ENCODE results near the gene NPC1. TPM values are rescaled to one million over a fixed set of nuclear protein-coding genes. Genes with fewer than 3 reads are reported as not detected.

The NPC1 gene
- polyA plus RNA-seq, 1 donor (not counting 4 experiments of a cell fraction or from before 2014, with no cell fraction given): 49.9 TPM

DNA sequence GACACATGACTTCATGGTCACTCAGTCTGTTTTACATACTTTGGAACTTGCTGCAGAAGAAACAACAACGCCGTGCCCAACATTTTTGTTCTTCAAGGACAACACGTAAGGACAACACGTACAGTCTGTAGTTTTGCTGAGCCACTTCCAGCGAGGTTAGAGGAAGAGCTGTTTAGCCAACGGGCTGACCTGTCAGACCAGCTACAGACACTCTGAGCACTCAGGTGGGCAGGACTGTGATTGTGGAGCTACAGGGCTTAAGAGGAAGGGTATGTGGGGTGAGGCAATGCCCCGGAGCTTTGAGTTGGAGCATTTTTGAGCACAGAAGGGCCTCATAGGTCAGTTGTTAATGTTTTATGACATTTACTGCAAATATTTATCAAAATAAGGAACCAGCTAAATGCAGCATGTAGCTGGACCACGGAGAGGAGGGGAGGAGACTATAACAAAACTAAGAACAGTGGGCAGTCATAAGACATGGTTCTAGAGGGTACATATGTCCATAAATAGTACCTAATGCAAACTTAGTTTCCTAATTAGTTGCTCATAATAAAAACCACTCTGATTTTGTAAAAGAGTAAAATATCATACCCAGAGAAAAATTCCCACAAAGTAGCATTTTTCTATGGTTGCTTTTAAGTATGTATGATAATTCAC lies 26.3 kb upstream of the NPC1 start:
- no peak for FAIRE-seq

DNA sequence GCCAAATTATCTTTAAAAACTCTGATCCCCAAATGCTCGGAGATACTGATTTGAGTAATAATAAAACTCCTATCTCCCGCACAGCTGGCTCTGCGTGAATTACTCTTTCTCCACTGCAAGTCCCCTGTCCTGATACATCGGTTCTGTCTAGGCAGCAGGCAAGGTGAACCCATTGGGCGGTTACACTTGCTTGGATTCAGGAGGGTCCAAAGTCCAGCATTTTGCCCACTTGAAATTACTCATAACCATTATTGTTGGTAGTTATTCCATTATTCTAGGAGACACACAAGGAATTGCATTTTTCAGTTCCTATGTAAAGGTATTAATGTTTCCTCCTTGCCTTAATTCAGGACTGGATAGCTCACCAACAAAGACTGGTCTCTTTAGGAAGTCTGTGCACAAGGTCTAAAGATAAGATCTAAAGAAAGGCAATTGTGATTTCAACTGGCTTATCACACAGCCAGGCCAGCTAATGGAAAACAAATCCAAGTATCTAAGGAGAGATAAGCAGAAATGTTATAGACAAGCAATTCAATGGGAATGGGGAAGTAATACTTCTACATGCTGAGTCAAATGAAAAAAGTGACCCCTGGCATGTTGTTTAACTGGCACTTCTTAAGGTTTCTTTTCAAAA lies 23.2 kb upstream of the NPC1 start:
- no peaks in the 10 kb centered on the region for H3K27me3 ChIP-seq (ENCODE audit: control insufficient read depth, extremely low read depth, insufficient read depth, low read length)
- H3K9ac ChIP-seq (ENCODE audit: control insufficient read depth, extremely low read depth, insufficient read depth, low read length): no peak overlapping the region
- H3K27ac ChIP-seq (ENCODE audit: control insufficient read depth, insufficient read depth, low read length): no peak overlapping the region
- H3K9me3 ChIP-seq (ENCODE audit: control insufficient read depth, low read depth, low read length): no peaks in the 10 kb centered on the region
- no peaks in the 10 kb centered on the region for H3K79me2 ChIP-seq (ENCODE audit: control insufficient read depth, insufficient read depth, low read length)
- no peak overlapping the region for H2AFZ ChIP-seq (ENCODE audit: control insufficient read depth, low read length)
- no peaks in the 10 kb centered on the region for H3K9me1 ChIP-seq (ENCODE audit: control insufficient read depth, extremely low read depth, insufficient read depth, low read length)
- H3K4me3 ChIP-seq (ENCODE audit: control insufficient read depth in 2 of 3, extremely low read depth in 1 of 3, insufficient read depth in 2 of 3, low read depth in 1 of 3, low read length in 3 of 3): no peak overlapping the region
- no peak overlapping the region for H3K4me2 ChIP-seq (ENCODE audit: control insufficient read depth, extremely low read depth, insufficient read depth, low read depth, low read length)
- TF ChIP-seq, protein P1, sequence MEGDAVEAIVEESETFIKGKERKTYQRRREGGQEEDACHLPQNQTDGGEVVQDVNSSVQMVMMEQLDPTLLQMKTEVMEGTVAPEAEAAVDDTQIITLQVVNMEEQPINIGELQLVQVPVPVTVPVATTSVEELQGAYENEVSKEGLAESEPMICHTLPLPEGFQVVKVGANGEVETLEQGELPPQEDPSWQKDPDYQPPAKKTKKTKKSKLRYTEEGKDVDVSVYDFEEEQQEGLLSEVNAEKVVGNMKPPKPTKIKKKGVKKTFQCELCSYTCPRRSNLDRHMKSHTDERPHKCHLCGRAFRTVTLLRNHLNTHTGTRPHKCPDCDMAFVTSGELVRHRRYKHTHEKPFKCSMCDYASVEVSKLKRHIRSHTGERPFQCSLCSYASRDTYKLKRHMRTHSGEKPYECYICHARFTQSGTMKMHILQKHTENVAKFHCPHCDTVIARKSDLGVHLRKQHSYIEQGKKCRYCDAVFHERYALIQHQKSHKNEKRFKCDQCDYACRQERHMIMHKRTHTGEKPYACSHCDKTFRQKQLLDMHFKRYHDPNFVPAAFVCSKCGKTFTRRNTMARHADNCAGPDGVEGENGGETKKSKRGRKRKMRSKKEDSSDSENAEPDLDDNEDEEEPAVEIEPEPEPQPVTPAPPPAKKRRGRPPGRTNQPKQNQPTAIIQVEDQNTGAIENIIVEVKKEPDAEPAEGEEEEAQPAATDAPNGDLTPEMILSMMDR (optimal IDR thresholded peaks at IDR 0.05 in 1 of 3, IDR thresholded peaks at IDR 0.05 in 1 of 3, conservative IDR thresholded peaks at IDR 0.05 in 1 of 3; ENCODE audit: extremely low read depth in 1 of 3, insufficient read depth in 2 of 3, low read length in 3 of 3): no peak
- no peak for TF ChIP-seq EZH2 (IDR thresholded peaks at IDR 0.05; ENCODE audit: low read length)
- no peak for FAIRE-seq
- DNase-seq (ENCODE audit: low read depth, low spot score): no peak
- no peaks in the 10 kb centered on the region for H4K20me1 ChIP-seq (ENCODE audit: control insufficient read depth, extremely low read depth, insufficient read depth, low read length)
- H3K36me3 ChIP-seq (ENCODE audit: control insufficient read depth in 2 of 2, extremely low read depth in 1 of 2, insufficient read depth in 2 of 2, low read length in 2 of 2): no peaks in the 10 kb centered on the region
- no peaks in the 10 kb centered on the region for H3K4me1 ChIP-seq (ENCODE audit: control insufficient read depth, extremely low read depth, insufficient read depth, low read length)
- dilution Hi-C loops (cut with MboI; ENCODE audit: extremely low pct_ligation_motif_present, low sequenced_read_pairs): no loop called here

More for the DNA sequence above, 26.3 kb upstream of the NPC1 start:
- H3K4me1 ChIP-seq (ENCODE audit: control insufficient read depth, extremely low read depth, insufficient read depth, low read length): no peaks in the 10 kb centered on the region
- no peak overlapping the region for H3K4me2 ChIP-seq (ENCODE audit: control insufficient read depth, extremely low read depth, insufficient read depth, low read depth, low read length)
- no peaks in the 10 kb centered on the region for H3K9me3 ChIP-seq (ENCODE audit: control insufficient read depth, low read depth, low read length)
- no peaks in the 10 kb centered on the region for H3K36me3 ChIP-seq (ENCODE audit: control insufficient read depth in 2 of 2, extremely low read depth in 1 of 2, insufficient read depth in 2 of 2, low read length in 2 of 2)
- no peak overlapping the region for H2AFZ ChIP-seq (ENCODE audit: control insufficient read depth, low read length)
- dilution Hi-C loops (cut with MboI; ENCODE audit: extremely low pct_ligation_motif_present, low sequenced_read_pairs): no loop called here
- H3K9me1 ChIP-seq (ENCODE audit: control insufficient read depth, extremely low read depth, insufficient read depth, low read length): no peaks in the 10 kb centered on the region
- no peaks in the 10 kb centered on the region for H3K79me2 ChIP-seq (ENCODE audit: control insufficient read depth, insufficient read depth, low read length)
- no peak overlapping the region for H3K27ac ChIP-seq (ENCODE audit: control insufficient read depth, insufficient read depth, low read length)
- DNase-seq (ENCODE audit: low read depth, low spot score): no peak
- no peaks in the 10 kb centered on the region for H3K27me3 ChIP-seq (ENCODE audit: control insufficient read depth, extremely low read depth, insufficient read depth, low read length)
- H3K9ac ChIP-seq (ENCODE audit: control insufficient read depth, extremely low read depth, insufficient read depth, low read length): no peak overlapping the region
- TF ChIP-seq, protein P1 (optimal IDR thresholded peaks at IDR 0.05 in 1 of 3, IDR thresholded peaks at IDR 0.05 in 1 of 3, conservative IDR thresholded peaks at IDR 0.05 in 1 of 3; ENCODE audit: extremely low read depth in 1 of 3, insufficient read depth in 2 of 3, low read length in 3 of 3): no peak
- TF ChIP-seq EZH2 (IDR thresholded peaks at IDR 0.05; ENCODE audit: low read length): no peak
- H4K20me1 ChIP-seq (ENCODE audit: control insufficient read depth, extremely low read depth, insufficient read depth, low read length): no peaks in the 10 kb centered on the region
- no peak overlapping the region for H3K4me3 ChIP-seq (ENCODE audit: control insufficient read depth in 2 of 3, extremely low read depth in 1 of 3, insufficient read depth in 2 of 3, low read depth in 1 of 3, low read length in 3 of 3)
